MM.1S (cell line): ENCODE measurements around the gene TSPAN9.

Source experiments
- DNase-seq: peaks from one replicate; pipeline ENCODE4 v3.0.0-alpha.2; 2015
- H2AFZ ChIP-seq: fragments of 300-600 bp; sonication (generic); 2 replicates; pipeline ENCODE4 v1.6.0; 2016; ENCODE audit warnings: antibody characterized with exemption, low read length
- H3F3A ChIP-seq: fragments of 300-600 bp; sonication (generic); 2 replicates; pipeline ENCODE4 v1.6.1; 2016; ENCODE audit warnings: mild to moderate bottlenecking, antibody characterized with exemption, low read length, moderate library complexity, mixed read lengths; ENCODE audit not compliant: insufficient read depth
- H3K27ac ChIP-seq: fragments of 300-600 bp; sonication (generic); 2 replicates; pipeline ENCODE4 v1.5.1; 2016; ENCODE audit warnings: mild to moderate bottlenecking, low read length
- H3K27me3 ChIP-seq: fragments of 300-600 bp; sonication (generic); replicated peaks from 2 replicates; pipeline ENCODE4 v1.6.0; 2016; ENCODE audit warnings: low read length; ENCODE audit not compliant: insufficient read depth
- H3K36me3 ChIP-seq: fragments of 300-600 bp; sonication (generic); replicated peaks from 2 replicates; pipeline ENCODE4 v1.6.1; 2016; ENCODE audit warnings: mild to moderate bottlenecking, low read length, mixed read lengths; ENCODE audit not compliant: insufficient read depth
- H3K4me1 ChIP-seq: fragments of 300-600 bp; sonication (generic); 2 replicates; pipeline ENCODE4 v1.6.1; 2016; ENCODE audit warnings: low read length, mixed read lengths
- H3K4me2 ChIP-seq: fragments of 300-600 bp; sonication (generic); 2 replicates; pipeline ENCODE4 v1.6.0; 2016; ENCODE audit warnings: low read depth, low read length
- H3K4me3 ChIP-seq: fragments of 300-600 bp; sonication (generic); 2 replicates; pipeline ENCODE4 v1.5.1; 2016; ENCODE audit warnings: low read length, mixed read lengths
- H3K79me2 ChIP-seq: fragments of 300-600 bp; sonication (generic); 2 replicates; pipeline ENCODE4 v1.6.1; 2016; ENCODE audit warnings: mixed run types, low read length, mixed read lengths
- H3K9ac ChIP-seq: fragments of 300-600 bp; sonication (generic); 2 replicates; pipeline ENCODE4 v1.6.1; 2016; ENCODE audit warnings: low read length, mixed read lengths
- H3K9me2 ChIP-seq: fragments of 300-600 bp; sonication (generic); replicated peaks from 2 replicates; pipeline ENCODE4 v1.6.1; 2016; ENCODE audit warnings: mild to moderate bottlenecking, low read length, mixed read lengths; ENCODE audit not compliant: insufficient read depth
- H3K9me3 ChIP-seq: fragments of 300-600 bp; sonication (generic); replicated peaks from 2 replicates; pipeline ENCODE4 v1.6.1; 2016; ENCODE audit warnings: mild to moderate bottlenecking, low read length, mixed read lengths; ENCODE audit not compliant: insufficient read depth
- H4K20me1 ChIP-seq: fragments of 300-600 bp; sonication (generic); 2 replicates; pipeline ENCODE4 v1.6.1; 2016; ENCODE audit warnings: mild to moderate bottlenecking, low read length, moderate library complexity, mixed read lengths; ENCODE audit not compliant: insufficient read depth
- EZH2 ChIP-seq: fragments of 300-600 bp; sonication (generic); optimal IDR thresholded peaks from 2 replicates; pipeline ENCODE3; 2017; ENCODE audit warnings: low read depth, mild to moderate bottlenecking, antibody characterized with exemption, low read length, mixed read lengths
- EZH2phosphoT487 ChIP-seq: fragments of 300-600 bp; sonication (generic); IDR thresholded peaks from 2 replicates; pipeline ENCODE4 v1.6.1; 2018; ENCODE audit warnings: antibody characterized with exemption, low read length
- TF ChIP-seq, protein P1 (sequence below): fragments of 300-600 bp; sonication (generic); IDR thresholded peaks from 2 replicates; pipeline ENCODE4 v1.5.1; 2016; ENCODE audit warnings: antibody characterized with exemption, low read length, mixed read lengths

TSPAN9 gene

GRCh38 chr12:3117144-3117581 is 40.0 kb downstream of the TSPAN9 start:
- no peak for DNase-seq
- no peak overlapping the region for H3K4me2 ChIP-seq
- H3K4me3 ChIP-seq: no peak overlapping the region
- H3K27ac ChIP-seq: no peak overlapping the region
- H3K9me2 ChIP-seq: no peaks in the 10 kb centered on the region
- no peaks in the 10 kb centered on the region for H3K79me2 ChIP-seq
- H3K9me3 ChIP-seq: no peaks in the 10 kb centered on the region
- no peaks in the 10 kb centered on the region for H4K20me1 ChIP-seq
- no peak overlapping the region for H2AFZ ChIP-seq
- no peaks in the 10 kb centered on the region for H3K4me1 ChIP-seq
- no peaks in the 10 kb centered on the region for H3K36me3 ChIP-seq
- H3K27me3 ChIP-seq: peaks cover 86% of the 10 kb centered on the region
- no peaks in the 10 kb centered on the region for H3F3A ChIP-seq
- no peak for TF ChIP-seq EZH2phosphoT487
- no peak for TF ChIP-seq EZH2
- TF ChIP-seq, protein P1, sequence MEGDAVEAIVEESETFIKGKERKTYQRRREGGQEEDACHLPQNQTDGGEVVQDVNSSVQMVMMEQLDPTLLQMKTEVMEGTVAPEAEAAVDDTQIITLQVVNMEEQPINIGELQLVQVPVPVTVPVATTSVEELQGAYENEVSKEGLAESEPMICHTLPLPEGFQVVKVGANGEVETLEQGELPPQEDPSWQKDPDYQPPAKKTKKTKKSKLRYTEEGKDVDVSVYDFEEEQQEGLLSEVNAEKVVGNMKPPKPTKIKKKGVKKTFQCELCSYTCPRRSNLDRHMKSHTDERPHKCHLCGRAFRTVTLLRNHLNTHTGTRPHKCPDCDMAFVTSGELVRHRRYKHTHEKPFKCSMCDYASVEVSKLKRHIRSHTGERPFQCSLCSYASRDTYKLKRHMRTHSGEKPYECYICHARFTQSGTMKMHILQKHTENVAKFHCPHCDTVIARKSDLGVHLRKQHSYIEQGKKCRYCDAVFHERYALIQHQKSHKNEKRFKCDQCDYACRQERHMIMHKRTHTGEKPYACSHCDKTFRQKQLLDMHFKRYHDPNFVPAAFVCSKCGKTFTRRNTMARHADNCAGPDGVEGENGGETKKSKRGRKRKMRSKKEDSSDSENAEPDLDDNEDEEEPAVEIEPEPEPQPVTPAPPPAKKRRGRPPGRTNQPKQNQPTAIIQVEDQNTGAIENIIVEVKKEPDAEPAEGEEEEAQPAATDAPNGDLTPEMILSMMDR: no peak
- no peak overlapping the region for H3K9ac ChIP-seq

- Histone ChIP-seq H4K20me1 (no peaks in the 10 kb centered on the region), H3K27me3 (peaks cover 91% of the 10 kb centered on the region), H3K4me1 (no peaks in the 10 kb centered on the region), H3K9me3 (no peaks in the 10 kb centered on the region), H3K27ac (no peak overlapping the region), H3K79me2 (no peaks in the 10 kb centered on the region), H3K9ac (no peak overlapping the region), H3K9me2 (no peaks in the 10 kb centered on the region), H2AFZ (no peak overlapping the region), H3K4me2 (no peak overlapping the region), H3F3A (no peaks in the 10 kb centered on the region), H3K36me3 (no peaks in the 10 kb centered on the region), H3K4me3 (no peak overlapping the region)
- no peak for DNase-seq
- TF ChIP-seq EZH2 (no peak), EZH2phosphoT487 (no peak)
- TF ChIP-seq, protein P1: no peak
Measured at GRCh38 chr12:3117591-3118015, 40.4 kb downstream of the TSPAN9 start.

GRCh38 chr12:3119192-3119755 is 42.1 kb downstream of the TSPAN9 start:
- no peak overlapping the region for H3K9ac ChIP-seq
- H4K20me1 ChIP-seq: no peaks in the 10 kb centered on the region
- DNase-seq: no peak
- TF ChIP-seq, protein P1: no peak
- TF ChIP-seq EZH2 (no peak), EZH2phosphoT487 (no peak)
- no peaks in the 10 kb centered on the region for H3F3A ChIP-seq
- H3K9me2 ChIP-seq: no peaks in the 10 kb centered on the region
- H3K36me3 ChIP-seq: no peaks in the 10 kb centered on the region
- no peak overlapping the region for H2AFZ ChIP-seq
- no peak overlapping the region for H3K27ac ChIP-seq
- H3K4me1 ChIP-seq: no peaks in the 10 kb centered on the region
- no peak overlapping the region for H3K4me3 ChIP-seq
- H3K27me3 ChIP-seq: peaks cover 92% of the 10 kb centered on the region
- no peaks in the 10 kb centered on the region for H3K9me3 ChIP-seq
- H3K79me2 ChIP-seq: no peaks in the 10 kb centered on the region
- H3K4me2 ChIP-seq: no peak overlapping the region
